ENCODE measurements around the gene ZFAND2B.

- TF ChIP-seq CTCF (IDR thresholded peaks at IDR 0.05; ENCODE audit: insufficient read depth, low read length, poor library complexity, severe bottlenecking) = no peak
- TF ChIP-seq EZH2phosphoT487 (conservative IDR thresholded peaks at IDR 0.05; ENCODE audit: low read length) = no peak
Measured at GRCh38 chr2:219220652-219221402, 14.2 kb downstream of the ZFAND2B start.

Data from SU-DHL-6 (cell line).